ENCODE measurements around the gene TPI1. TPM values are rescaled to one million over a fixed set of nuclear protein-coding genes. Genes with fewer than 3 reads are reported as not detected.

The TPI1 gene
- total and polyA plus RNA-seq, 10 donors = 218 to 471 (median 294) TPM

DNA sequence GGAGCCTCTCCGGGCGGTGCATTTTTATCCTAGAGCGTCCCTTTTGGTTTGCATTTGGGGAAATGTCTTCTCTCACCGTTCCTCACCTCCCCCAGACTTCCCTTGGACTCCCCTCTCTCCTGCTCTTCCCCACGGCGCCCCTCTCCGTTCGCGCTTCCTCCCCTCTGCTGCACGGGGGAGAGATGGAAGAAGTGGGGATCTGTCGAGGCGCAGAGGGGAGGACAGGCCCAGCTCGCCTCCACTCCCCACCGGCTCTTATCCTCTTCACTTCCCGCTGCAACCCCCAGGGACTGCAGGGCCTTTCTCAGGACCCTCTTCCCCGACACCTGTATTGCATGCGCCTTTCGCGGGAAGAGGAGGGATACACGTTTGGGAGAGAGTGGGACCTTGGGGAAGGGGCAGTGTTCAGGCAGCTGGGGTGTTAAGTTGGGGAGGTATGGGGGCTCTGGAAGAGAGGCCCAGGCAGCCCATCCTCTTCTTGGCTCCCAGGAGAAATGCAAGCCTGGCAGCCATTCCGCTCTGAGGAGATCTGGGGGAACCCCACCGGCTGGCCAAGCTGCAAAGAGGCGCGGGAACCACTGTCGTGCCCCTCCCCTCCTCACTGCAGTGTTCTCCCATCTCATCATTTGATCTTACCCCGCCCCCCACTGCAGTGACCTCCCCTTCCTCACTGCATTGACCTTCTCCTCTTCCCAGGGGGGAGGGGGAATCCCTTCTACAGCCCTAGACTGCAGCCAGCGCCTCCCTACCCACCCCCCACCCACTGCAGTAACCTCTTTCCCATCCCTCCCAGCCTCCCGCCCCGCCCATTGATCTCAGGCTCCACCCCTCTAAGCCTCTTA, 47.8 kb downstream of the TPI1 start:
- DNase-seq = peak; percentile 71
- Histone ChIP-seq H3K27ac (peak overlapping the region; percentile 63 to 83 (median 78)), H3K27me3 (replicated peaks in 1 of 7) (peaks cover 0 to 39% (median 0%) of the 10 kb centered on the region in 7 donors), H3K4me3 (peak overlapping the region; percentile 50 to 90 (median 60)), H3K4me1 (peaks cover 4 to 34% (median 20%) of the 10 kb centered on the region in 6 donors), H3K9me3 (no peaks in the 10 kb centered on the region), H3K36me3 (peaks cover 0 to 26% (median 0%) of the 10 kb centered on the region in 6 donors)
- 20 to 25% (median 22%) methylated on average over 28 to 29 of the region's 29 CpGs for WGBS, 5 donors
- intact Hi-C loops (cut with DNase I; ENCODE audit: low total_unique reads) = no loop called here
- TF ChIP-seq POLR2AphosphoS5 (IDR thresholded peaks at IDR 0.05) = no peak
- TF ChIP-seq, protein P1, sequence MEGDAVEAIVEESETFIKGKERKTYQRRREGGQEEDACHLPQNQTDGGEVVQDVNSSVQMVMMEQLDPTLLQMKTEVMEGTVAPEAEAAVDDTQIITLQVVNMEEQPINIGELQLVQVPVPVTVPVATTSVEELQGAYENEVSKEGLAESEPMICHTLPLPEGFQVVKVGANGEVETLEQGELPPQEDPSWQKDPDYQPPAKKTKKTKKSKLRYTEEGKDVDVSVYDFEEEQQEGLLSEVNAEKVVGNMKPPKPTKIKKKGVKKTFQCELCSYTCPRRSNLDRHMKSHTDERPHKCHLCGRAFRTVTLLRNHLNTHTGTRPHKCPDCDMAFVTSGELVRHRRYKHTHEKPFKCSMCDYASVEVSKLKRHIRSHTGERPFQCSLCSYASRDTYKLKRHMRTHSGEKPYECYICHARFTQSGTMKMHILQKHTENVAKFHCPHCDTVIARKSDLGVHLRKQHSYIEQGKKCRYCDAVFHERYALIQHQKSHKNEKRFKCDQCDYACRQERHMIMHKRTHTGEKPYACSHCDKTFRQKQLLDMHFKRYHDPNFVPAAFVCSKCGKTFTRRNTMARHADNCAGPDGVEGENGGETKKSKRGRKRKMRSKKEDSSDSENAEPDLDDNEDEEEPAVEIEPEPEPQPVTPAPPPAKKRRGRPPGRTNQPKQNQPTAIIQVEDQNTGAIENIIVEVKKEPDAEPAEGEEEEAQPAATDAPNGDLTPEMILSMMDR (IDR thresholded peaks at IDR 0.05 in 8 of 11, conservative IDR thresholded peaks at IDR 0.05 in 3 of 11) = no peak
- no peak for TF ChIP-seq POLR2A (IDR thresholded peaks at IDR 0.05)

DNA sequence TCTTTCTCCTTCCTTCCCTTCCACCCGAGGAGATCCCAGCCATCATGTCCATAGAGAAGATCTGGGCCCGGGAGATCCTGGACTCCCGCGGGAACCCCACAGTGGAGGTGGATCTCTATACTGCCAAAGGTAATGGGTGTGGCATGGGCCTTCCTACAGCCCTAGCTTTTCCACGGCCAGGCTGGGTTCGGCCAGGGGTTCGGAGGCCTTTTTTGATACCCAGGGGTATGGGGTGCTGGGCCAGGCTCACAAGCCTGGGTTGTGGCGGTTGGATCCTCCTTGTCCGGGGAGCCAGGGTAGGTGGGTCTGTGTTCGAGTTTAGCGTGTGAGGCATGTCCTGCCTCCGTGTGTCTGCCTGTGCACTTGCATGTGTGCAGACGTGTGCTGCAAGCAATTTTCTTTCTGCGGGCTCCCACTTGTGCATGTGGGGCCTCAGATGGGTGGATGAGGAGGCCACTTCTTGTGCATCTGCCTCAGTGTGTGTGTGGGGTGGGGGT, 48.5 kb downstream of the TPI1 start:
- WGBS, 5 donors = 71 to 90% (median 83%) methylated on average over 8 to 14 of the region's 14 CpGs
- peak overlapping the region in 2 of 8 donors; percentile 83 for H3K27ac ChIP-seq
- intact Hi-C loops (cut with DNase I; ENCODE audit: low total_unique reads) = no loop called here
- peak overlapping the region in 2 of 8 donors; percentile 62 to 90 for H3K4me3 ChIP-seq
- H3K27me3 ChIP-seq (replicated peaks in 1 of 7) = peaks cover 0 to 39% (median 0%) of the 10 kb centered on the region in 7 donors
- peaks cover 0 to 26% (median 0%) of the 10 kb centered on the region in 6 donors for H3K36me3 ChIP-seq
- TF ChIP-seq POLR2A (IDR thresholded peaks at IDR 0.05) (no peak), POLR2AphosphoS5 (IDR thresholded peaks at IDR 0.05) (no peak)
- TF ChIP-seq, protein P1 (IDR thresholded peaks at IDR 0.05 in 8 of 11, conservative IDR thresholded peaks at IDR 0.05 in 3 of 11) = no peak
- H3K9me3 ChIP-seq = no peaks in the 10 kb centered on the region
- H3K4me1 ChIP-seq = peaks cover 4 to 34% (median 20%) of the 10 kb centered on the region in 6 donors
- peak; percentile 66 for DNase-seq

DNA sequence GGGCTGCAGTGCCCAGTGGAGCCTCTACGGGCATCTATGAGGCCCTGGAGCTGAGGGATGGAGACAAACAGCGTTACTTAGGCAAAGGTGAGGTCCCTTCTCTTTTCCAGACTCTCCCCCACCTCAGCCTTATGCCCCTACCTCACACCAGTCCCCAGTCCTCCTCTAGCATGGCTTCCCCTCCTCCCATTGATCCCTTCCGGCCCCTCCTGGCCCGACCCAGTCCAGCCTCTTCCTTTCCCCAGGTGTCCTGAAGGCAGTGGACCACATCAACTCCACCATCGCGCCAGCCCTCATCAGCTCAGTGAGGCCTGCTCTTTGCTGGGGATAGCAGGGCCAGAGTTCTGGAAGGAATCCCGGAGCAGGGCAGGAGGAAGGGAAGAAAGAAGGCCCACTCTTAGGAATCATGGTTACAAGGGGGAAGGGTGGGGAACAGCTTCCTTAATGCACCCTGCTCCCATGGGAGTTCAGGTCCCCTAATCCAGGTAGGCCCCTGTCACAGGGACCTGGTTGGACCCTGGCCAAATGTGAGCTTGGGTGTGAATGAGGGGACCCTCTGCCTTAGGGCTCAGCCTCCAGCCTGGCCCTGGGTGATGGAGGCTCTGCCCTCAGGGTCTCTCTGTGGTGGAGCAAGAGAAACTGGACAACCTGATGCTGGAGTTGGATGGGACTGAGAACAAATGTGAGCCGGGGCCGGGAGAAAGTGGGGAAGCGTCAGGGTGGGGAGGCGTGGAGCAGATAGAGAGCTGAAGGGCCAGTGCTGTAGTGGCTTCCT, 49.3 kb downstream of the TPI1 start:
- Histone ChIP-seq H3K27ac (no peak overlapping the region), H3K4me1 (peaks cover 4 to 37% (median 20%) of the 10 kb centered on the region in 6 donors), H3K9me3 (no peaks in the 10 kb centered on the region), H3K4me3 (no peak overlapping the region), H3K36me3 (peaks cover 0 to 28% (median 3%) of the 10 kb centered on the region in 6 donors), H3K27me3 (replicated peaks in 1 of 7) (peaks cover 0 to 39% (median 0%) of the 10 kb centered on the region in 7 donors)
- intact Hi-C loops (cut with DNase I; ENCODE audit: low total_unique reads) = no loop called here
- TF ChIP-seq POLR2A (IDR thresholded peaks at IDR 0.05) (no peak), POLR2AphosphoS5 (IDR thresholded peaks at IDR 0.05) (no peak)
- TF ChIP-seq, protein P1 (IDR thresholded peaks at IDR 0.05 in 8 of 11, conservative IDR thresholded peaks at IDR 0.05 in 3 of 11) = no peak
- peak; percentile 67 for DNase-seq
- 90 to 95% (median 93%) methylated on average over 11 of the region's 11 CpGs for WGBS, 5 donors
